ENCODE results near the gene KCNMB2.

KCNMB2 gene

DNA sequence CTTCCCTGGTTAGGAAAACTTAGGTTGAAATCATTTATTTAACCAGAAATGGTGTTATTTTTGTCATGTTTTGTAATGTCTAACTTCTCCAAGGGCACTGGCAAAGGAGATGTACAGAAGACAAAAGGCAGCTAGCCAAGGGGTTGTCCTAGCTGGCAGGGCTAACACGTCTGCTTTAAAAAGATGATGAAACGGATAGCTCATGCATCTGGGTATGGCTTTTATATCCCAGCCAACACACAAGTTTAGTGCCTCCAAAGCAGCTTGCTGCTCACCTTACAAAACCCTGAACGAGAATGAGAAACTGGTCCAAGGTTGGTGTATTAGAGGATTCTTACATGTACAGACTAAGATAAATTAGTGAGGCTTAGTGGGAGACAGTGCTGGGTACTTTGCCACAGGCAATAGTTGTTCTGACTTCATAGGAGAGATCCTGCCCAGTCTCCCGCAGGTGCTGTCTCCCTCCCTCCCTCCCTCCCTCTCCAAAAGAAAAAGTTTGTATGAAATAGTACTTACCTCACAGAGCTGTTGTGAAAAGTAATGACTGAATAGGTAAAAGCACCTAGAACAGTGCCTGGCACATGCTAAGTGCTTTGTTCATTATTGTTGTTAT, 47.8 kb downstream of the KCNMB2 start:
- DNase-seq: peak; percentile 43

DNA sequence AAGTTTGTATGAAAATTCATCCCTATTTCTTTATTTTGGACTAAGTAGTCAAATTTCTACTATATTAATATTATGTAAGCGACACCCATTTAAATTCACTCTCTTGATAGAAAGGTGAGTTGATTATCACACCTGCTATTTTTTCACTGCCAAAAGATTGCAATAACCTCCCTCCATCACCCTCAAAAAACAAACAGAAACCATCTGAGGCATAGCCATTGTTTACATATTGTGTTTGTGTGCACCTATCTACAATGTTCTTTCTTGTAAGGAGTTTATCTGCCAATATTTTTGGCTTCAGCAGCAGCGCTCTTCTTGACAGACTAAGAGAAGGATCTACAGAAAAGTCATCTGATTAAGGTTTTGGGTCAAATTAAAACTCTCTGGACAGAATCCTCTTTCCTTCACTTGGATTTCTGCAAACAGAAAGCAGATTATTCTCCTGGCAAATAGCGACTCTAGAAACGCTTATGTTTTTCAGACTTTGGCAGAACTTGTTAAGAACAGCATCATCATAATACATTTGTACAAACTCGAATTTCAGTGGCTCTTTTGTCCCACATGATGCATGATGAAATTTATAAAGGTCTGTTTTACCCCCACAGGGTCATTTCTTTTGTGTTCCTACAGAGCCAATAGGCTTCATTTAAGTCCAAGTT, 48.6 kb downstream of the KCNMB2 start:
- DNase-seq: no peak

DNA sequence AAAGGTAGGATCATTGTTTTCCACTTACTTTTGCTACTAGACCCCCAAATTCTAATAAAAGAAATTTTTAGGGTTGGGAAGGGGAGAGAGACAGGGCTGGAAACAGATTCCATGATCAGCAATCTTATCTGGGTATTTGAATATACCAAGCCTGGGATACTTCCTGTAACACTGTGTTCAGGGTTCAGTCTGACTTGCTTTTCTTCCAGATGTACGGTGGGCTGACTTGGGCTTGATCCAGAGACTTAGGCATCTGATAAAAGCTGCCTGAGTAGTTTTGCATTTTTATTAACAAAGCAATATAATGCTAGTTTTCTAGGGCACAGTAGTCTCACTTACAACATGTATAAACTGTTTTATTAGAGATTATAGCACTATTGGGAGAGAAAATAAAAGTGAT, 49.2 kb downstream of the KCNMB2 start:
- DNase-seq: no peak

DNA sequence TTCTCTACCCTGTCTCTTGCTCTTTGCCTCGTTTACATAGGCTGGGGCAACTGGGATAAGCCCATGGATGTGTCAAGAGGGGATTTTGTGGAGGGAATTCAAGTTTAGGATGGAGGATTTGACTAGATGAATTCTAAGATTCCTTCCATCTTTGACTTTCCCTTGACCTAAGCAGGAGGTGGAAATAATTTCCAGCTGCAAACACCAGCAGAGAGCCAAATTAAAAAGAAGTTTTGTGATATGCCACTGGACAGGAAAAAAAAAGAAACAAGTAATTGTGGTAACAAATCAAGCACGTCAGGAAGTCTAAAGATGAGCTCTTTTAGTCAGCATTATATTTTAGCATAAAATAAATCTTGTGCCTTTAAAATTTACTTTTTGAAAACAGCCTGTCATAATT, 49.8 kb downstream of the KCNMB2 start:
- DNase-seq: no peak

DNA sequence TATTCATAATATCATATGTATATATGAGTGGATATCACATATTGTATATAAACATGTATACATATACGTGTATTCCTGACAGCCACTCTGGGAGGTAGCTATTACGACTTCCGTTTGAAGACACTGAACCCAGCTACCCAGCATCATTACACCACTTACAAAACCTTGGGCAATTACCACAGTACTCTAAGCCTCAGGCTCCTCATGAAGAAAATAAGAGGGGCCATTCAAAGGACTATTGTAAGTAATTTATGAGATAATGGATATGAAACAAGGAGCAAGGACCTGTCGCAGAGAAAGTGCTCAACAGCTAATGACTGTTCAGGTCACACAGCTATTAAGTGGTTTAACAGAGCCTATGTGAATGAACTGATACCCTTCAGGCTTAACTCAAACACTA, 52.4 kb downstream of the KCNMB2 start:
- DNase-seq: no peak

DNA sequence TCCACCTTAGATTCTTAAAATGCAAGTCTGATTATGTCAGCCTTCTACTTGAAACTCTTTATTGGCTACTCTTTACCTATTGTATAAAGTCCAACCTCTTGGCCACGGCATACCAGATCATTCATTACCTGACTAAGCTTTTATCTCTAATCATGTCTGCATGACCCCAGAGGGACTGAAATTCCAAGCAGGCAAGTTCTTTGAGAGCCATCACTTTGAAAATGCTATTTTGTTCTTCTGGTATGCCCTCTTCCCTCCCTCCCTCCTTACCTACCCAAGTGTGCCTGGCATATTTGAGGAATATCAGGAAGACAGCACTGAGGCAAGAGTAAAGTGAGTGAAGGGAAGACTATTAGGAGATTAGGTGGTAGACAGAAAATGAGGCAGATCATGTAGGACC, 57.5 kb downstream of the KCNMB2 start:
- no peak for DNase-seq

DNA sequence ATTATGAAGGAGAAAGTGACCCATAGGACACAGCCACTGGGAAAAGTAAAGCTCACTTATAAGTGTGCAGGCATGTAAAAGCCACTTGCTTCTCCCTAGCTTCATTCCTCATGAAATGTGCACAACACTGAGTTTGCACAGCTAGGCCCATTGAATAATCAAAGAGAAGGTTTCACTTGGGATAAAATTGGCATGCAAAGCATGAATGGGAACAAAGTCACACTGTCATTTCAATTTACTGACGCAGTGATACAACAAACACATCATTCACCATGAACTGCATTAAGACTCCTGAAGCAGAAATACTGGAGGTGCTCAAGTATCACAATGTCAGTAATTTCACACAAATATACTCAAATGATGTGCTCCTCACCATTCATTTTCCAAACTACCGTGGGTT, 61.1 kb downstream of the KCNMB2 start:
- no peak for DNase-seq

DNA sequence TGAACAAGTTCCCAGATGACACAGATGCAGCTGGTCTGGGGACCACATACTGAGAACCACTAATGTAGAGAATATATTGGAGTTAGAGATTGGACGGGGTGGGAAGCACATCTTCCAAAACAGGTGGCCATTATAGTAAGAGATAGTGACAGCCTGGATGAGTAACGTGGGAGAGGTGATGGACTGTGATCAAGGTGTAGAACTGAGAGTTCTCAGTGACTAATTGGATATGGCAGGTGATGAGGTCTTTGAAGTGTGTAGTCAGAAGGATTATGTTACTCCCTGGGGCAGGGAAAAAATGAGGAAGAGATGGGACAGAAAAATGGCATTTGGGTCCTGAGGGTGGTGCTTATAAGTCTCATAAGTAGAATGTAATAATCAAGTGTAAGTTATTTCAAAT, 66.6 kb downstream of the KCNMB2 start:
- DNase-seq: peak; percentile 73

DNA sequence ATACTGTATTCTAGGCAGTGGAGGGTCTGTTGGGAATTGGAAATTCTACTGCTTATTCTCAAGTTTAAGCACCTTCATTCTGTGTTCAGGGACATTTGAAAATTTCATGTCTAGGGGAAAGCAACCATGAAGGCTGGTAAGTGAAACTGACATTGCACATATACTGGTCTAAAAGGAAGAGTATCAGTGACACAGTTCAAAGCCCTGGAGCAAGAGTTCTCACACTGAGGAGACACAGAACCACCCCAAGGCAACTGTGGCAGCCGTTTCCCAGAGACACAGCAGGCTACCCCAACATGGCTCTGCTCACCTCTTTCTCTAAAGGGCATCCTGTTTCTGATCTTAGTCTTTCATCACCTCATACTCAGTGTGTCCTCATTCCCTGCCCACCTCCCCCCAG, 67.5 kb downstream of the KCNMB2 start:
- DNase-seq: no peak

DNA sequence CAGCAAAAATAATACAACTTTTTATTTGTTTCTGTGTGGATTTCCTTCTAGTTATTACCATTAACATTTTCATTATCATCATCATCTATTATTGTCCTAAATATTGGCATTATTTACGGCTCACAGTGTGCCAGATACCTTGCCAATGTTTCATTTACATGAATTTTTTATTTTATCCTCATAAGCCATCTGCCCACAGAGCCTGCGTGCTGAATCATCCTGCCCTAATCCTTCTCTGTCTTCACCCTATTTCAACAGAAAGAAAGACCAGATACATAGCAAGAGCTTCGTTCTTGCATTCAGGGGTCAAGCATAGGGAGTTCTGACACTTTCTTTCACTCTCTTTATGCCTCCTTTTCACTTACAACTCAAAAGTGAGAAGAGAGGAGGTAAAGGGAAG, 82.0 kb downstream of the KCNMB2 start:
- DNase-seq: no peak

DNA sequence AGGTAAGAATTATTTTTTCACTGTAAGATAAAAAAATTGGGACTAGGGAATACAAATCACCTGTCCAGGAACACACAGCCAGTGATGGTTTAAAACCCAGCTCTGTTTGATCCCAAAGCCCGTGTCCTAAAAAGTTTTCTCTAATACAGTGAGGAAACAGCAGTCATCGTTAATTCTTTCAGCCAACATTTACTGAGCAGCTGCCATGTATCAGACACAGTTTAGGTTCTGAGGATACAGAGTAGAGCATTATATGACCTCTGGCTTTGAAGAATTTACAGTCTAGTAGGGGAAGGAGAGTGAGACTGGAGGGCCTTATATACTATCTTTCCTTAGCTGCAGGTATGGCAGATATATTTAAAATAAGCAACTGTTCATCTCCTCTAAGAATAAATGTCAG, 82.7 kb downstream of the KCNMB2 start:
- DNase-seq: no peak

DNA sequence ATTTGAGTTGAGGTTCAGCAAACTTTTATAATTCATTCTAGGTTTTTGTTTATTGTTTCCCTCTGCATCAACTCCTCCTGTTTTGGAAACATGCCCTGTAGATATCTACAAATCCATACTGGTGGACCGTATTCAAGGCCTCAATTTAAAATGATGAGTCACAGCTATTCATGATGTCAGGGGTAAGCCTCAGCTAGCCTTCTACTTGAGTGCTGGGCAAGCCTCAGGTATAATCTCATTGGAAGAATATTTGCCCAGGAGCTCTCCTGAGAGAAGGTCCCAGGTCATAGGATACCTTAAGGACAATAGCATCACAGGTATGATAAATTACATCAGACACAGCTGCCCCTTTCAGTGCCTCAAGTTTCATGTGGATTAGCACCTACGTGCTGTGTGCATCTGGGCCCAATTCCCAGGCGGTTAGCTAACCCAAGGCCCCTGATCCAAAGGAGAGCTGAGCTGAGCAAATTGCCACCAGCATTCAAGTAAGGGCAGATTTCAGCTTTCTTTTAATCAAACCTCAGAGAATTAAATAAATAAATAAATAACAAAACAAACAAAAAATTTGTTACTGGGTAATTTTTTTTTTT, 87.5 kb downstream of the KCNMB2 start:
- peak; percentile 17 for DNase-seq

DNA sequence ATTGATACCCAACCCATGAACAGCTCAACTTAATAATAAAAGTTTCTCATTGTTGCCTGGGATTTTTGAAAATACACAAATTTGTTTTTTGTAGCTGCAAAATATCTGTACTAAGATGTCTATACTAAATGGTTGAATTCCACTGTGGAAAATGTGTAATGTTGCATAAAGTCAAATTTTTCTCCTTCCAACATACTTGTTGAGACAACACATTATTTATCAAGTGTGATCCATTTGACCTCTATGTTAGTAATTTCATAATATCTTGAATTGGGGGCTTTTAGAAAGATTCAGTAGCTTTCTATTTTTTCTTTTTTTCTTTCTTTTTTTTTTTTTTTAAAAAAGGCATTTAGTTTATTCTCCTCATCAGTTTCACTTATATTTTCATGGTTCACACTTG, 88.0 kb downstream of the KCNMB2 start:
- DNase-seq: no peak

DNA sequence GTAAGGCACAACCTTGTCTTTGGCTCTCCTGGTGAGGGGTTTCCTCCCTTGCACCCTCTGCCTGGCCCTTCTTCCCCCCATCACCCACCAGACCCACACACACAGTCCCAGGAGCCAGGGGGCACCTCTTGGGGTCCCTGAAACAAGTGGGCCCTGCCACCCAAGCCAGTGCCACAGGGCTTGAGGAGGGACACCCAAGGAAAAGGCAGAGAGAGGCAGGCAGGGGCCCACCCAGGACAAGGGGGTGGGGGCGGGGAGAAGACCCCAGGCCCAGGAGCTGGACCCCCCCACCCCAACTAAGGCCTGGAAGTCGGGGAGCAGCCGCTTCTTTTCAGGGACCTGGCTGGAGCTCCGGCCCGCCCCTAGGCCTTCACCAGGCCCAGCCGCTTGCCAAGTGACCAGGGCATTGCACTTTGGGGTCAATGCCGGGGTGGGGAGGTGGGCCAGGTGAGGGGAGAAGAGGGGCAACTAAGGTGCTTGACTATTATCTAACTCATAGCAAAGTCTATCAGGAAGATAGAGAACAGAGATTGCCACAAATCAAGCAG, 88.9 kb downstream of the KCNMB2 start:
- DNase-seq: no peak

DNA sequence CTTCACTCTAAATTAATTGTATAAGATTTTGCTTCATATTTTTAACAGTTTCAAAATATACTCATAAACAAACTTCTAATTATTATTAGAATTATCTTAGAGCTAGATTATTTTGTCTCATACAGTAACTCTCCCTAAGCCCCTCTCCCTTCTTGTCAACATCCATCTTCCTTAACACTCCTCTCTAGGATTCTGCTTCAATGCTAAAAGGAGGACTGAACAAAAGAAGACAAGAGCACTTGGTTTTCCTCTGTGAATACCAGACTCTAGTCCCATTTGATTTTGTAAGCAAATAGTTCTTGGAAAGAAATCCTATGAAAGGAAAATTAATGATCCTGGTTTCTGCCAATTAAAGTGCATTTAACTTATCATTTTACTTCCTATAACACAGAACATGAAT, 91.8 kb downstream of the KCNMB2 start:
- no peak for DNase-seq

DNA sequence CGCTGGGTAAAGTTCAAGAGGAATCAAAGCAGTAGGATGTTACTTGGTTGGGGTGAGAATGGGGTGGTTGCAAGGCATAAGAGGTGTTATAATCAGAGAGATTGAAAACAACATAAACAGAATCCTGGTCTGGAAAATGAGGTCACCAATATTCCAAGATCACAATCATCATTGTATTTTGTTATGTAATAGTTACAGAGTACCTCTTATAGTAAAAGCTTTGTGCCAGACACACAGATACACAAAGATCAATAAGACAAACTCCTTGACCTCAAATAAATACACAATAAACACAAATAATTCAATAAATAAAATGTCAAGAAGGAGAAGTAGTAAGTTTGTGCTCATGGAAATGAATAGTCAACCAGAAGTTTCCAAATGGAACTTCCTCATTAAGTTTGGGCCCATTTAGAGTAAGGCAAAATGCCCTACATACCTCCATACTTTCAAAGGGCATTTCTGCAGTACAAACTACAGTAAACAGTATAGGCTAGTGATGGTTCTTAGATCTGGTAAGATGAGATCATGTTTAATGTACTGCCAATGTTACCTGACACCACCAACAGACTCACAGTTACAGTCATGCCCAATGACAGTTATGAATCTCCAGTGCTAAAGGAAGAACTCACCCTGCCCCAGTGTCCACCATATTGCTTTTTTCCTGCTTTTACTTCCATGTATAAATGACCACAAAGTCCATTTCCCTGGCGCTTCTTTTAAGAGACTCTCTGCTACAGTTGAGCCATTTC, 93.4 kb downstream of the KCNMB2 start:
- DNase-seq: peak; percentile 57

DNA sequence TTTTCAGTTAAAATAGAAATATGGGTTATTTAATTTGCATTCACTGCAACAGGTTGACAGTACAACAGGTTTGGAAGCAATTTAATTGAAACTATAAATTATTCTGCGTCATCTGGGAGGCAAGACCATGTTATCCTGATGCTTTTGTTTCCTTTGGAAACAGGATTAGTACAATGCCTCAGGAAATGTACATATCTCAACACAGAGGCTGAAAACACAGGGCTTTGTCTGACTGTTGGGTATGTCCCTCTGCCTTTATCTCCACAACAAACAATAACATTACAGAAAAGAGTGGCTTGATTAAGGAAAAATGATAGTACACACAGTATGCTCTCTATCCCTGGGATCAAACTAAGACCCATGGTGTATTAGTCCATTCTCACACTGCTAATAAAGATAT, 95.7 kb downstream of the KCNMB2 start:
- DNase-seq: no peak

DNA sequence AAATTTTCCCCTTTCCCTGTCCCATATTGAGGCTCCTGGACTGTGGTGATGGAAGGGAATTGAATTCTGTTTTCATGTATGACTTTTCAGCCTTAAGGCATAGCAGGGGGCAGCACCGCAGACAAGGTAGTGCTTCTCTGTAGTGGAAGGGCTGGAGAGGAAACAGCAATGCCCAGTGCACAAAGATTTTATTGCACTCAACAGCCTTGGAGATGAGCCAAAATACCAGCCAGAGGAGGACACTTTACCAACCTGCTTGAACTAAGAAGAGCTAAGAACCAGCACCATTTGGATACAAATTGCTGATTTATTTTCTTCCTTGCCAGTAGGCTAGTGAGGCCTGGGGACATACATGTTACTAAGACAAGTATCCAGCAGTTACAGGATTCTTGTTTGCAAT, 98.7 kb downstream of the KCNMB2 start:
- DNase-seq: peak; percentile 76

DNA sequence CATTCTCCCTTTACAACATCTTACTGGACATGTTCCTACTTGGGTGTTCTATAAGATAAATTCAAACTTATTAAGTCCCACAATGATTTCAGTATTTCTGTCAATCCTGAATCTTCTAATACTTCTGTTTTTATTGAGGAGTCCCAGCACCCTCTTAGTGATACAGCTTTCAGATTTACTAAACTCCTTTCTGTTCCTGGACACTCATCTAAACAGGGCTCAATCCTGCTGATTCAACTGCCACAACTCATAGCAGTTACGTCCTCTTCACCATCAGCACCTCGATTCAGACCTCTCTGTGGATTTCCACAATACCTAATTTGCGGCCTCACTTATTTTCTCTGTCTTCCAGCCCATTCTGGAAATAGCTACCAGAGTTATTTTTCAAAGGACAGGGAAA, 101.6 kb downstream of the KCNMB2 start:
- no peak for DNase-seq

DNA sequence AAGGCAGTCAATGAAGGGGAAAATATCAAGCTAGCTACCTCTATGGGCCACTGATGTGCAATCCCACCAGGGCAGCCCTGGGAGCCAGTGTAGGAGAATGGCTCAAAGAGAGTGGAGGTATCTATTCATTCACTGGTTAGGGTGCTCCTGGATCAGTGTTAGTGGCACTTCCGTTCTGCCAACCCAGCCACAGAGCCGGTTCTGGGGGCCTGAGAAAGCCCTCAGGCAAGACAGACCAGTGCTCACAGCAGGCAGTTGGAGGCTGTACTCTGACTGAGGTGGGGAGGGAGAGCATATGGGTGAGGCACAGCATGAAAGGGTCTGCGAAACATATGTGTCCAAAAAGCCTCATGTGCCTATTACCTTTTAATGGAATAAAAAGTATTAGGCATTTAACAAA, 109.3 kb downstream of the KCNMB2 start:
- no peak for DNase-seq

DNA sequence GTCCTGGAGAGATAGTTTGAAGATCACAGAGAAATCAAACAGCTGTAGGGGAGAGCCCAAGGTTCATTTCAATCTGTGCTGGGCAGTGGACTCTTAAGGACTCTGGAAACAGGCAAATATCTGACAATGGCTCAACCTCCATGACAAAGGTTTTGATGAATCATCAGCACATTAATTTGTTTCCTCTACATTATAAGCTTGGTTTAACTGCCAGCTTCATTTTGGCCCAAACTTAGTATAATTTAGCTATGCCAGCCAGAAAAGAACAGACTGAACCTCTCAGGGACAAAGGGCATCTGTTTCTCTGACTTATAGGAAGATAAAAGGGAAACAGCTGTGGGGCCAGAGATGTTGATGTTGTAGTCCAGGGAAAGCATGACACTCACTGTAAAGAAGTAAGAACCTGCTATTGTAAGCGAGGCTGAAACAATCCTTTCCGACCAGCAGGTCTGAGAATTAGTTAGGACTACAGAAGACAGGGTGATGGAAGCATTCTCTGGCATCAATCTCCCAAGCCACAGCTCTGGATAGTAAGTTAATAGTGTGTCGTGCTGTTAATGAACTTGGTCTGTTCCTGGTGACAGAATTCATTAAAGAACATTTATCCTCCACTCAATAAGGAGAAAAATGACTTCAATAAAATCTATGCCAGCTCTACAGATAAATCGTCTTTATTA, 110.1 kb downstream of the KCNMB2 start:
- DNase-seq: no peak

DNA sequence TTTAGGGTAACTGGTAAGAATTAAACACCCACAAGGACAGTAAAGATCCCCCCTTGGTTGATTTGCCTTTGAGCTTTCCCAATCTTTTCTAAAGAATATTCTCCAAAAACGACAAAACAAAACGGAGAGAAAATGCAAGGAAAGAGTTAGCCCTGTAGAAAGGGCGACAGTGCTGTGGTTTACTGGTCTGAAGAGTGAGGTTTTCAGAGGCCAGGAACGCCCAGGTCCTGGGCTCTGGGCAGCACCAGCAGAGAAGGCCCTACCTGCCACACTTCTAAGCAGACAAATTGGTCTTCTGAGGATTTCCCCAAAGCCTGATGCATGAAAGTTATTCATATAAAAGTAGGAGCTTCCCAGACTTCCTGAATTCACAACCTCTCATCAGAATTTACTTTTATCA, 119.3 kb downstream of the KCNMB2 start:
- DNase-seq: no peak

DNA sequence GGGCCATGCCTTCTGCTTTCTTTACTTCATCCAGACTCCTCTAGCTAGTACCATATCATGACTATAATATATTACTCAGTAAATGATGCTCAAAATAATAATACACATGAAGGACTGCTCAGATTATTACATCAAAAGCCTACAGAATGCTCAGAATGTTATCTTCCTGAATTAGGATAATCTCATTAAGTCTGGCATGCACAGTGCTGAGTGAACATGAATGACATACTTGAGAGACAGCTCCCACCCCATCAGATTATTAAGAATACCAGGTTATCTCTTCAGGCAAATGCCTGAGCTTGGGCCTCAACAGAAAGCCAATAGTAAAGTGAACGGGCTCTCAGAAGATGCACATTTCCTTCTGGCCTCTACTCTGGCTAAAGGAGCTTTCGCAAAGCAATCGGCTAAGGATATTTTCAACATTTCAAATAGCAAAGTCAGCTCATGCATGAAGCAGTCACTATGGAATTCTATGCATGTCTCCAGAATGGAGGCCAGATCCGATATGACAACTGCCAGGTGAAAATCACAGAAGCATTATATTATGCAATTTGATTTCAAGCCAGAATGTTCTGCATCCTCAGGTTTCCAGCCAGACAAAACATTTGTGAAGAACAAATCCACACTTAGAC, 122.6 kb downstream of the KCNMB2 start:
- DNase-seq: no peak
